ENCODE results near the gene LRRC71. TPM values are rescaled to one million over a fixed set of nuclear protein-coding genes. Genes with fewer than 3 reads are reported as not detected.

LRRC71 gene
- total RNA-seq, 1 donor from 2014 or later = not detected

DNA sequence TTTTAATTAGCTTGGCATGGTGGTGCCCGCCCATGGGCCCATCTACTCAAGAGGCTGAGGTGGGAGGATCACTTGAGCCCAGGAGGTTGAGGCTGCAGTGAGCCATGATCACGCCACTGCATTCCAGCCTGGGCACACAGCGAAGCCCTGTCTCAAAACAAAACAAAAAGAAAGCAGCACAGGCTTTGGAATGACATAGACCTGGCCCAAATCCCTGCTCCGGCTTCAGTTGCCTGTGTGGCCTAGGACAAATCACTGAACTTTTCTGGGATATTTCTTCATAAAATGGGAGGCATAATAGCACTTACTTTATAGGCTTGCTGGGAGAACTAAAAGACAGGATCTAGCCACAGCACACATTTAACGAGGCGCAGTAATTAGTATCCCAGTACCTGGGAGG is 24.5 kb upstream of the LRRC71 start:
- TF ChIP-seq, protein P1, sequence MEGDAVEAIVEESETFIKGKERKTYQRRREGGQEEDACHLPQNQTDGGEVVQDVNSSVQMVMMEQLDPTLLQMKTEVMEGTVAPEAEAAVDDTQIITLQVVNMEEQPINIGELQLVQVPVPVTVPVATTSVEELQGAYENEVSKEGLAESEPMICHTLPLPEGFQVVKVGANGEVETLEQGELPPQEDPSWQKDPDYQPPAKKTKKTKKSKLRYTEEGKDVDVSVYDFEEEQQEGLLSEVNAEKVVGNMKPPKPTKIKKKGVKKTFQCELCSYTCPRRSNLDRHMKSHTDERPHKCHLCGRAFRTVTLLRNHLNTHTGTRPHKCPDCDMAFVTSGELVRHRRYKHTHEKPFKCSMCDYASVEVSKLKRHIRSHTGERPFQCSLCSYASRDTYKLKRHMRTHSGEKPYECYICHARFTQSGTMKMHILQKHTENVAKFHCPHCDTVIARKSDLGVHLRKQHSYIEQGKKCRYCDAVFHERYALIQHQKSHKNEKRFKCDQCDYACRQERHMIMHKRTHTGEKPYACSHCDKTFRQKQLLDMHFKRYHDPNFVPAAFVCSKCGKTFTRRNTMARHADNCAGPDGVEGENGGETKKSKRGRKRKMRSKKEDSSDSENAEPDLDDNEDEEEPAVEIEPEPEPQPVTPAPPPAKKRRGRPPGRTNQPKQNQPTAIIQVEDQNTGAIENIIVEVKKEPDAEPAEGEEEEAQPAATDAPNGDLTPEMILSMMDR (conservative IDR thresholded peaks at IDR 0.05; ENCODE audit: low read depth, low read length) = no peak
- no peak for DNase-seq (ENCODE audit: low read depth)
- no peak overlapping the region for H3K4me3 ChIP-seq (ENCODE audit: low read depth, low read length)

DNA sequence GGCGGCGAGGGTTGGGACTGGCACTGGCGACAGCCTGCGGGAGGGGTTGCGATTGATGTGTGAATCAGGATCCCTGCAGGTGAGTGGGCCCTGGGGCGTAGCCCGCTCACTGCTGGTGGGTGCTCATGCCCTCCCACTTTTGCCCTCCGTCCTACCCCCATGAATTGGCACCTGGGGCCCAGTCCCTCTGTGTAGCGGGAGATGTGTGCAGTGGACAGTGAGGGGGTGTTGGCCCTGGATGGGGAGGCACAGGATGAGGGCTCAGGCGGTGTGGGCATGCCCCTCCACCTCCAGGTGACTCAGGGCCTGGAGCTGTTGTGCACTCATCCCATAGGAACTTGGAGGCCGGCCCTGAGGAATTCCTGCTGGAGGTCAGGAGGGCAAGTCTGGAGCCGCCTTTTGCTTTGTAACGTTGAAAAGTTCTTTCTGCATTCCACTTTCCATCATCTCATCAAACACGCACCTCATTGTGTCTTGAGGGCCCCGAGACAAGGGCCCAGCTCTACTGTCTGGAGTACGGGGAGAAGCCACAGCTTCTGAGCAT is 23.9 kb upstream of the LRRC71 start:
- peak; percentile 61 for DNase-seq (ENCODE audit: low read depth)
- no peak overlapping the region for H3K4me3 ChIP-seq (ENCODE audit: low read depth, low read length)
- TF ChIP-seq, protein P1 (conservative IDR thresholded peaks at IDR 0.05; ENCODE audit: low read depth, low read length) = no peak

DNA sequence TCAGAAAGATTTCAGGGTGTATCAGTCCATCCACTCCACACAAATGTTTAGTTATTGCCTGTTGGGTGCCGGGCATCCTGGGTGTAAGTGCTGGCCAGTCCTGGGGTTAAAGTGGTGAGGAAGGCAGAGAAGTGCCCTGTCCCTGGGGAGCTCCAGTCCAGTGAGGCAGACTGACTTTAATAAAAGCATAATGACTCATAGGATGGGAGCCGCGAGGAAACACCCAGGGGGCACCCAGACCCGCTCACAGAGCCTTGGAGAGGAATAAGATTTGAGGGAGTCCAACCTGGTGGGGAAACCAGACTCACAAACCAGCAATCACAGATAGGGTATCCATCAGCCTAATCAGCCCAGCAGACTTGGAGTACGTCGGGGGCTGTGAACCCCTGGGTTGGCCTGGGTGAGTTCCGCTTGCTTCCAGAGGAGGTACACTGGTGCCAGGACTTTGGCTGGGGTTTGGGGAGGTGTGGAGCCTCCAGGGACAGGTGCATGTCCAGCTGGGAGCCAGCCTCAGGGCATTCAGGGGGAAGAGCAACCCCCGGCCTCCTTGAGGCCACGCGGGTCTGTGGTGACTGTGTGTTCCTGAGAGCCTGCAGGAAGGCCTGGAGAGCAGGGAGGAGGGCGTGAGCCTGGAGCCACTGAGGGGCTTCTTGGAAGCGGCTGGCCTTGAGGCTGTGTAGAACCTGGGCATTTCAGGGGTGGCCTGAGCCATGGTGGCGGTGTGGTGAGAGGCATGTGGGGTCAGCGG is 23.2 kb upstream of the LRRC71 start:
- TF ChIP-seq, protein P1 (conservative IDR thresholded peaks at IDR 0.05; ENCODE audit: low read depth, low read length) = no peak
- no peak for DNase-seq (ENCODE audit: low read depth)
- no peak overlapping the region for H3K4me3 ChIP-seq (ENCODE audit: low read depth, low read length)

DNA sequence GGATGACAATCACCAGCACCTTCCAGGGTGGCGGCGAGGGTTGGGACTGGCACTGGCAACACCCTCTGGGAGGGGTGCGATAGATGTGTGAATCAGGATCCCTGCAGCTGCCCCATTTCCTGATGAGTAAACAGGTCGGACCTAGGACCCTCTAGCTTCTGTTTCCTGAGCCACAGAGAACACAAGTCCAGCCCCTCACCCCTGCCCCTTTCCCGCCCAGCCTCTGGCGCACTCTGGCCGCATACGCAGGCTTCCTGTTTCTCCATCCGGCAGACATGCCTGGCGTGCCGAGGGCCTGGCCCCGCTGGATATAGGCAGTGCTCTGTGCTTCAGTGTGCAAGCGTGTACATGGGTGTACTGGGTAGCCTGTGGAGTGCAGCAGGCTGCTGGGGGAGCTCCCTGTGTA is 22.3 kb upstream of the LRRC71 start:
- TF ChIP-seq, protein P1 (conservative IDR thresholded peaks at IDR 0.05; ENCODE audit: low read depth, low read length) = no peak
- H3K4me3 ChIP-seq (ENCODE audit: low read depth, low read length) = no peak overlapping the region
- no peak for DNase-seq (ENCODE audit: low read depth)

DNA sequence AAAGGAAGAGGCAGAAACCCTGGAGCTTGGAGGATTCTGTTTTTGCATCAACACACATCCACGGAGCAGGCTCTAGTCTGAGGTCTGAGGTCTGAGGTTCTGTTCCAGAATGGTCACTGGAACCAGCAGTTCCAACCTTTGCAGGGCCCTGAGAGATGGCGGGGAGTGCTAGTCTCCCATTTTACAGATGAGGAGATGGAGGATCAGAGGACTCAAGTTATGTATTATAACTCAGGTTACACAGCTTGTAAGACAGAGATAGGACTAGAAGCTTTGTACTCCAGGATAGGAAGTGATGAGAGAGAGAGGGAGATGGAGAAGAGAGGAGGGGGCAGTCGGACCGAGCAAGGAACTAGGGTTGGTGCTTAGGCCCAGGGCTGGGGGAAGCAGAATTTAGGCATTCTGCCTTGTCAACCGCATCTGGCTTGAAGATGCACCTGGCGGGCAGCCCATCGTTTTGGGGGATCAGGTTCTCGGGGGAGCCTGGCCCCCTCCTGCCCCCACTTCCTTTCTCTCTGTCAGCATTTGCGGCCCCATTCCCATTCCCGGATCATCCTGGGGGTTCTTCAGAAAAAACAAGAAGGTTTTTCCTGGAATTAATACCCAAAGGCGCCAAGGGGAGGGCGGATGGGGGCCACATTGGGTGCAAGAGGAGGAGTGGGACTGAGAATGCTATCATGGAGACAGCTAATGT is 21.3 kb upstream of the LRRC71 start:
- DNase-seq (ENCODE audit: low read depth) = no peak
- H3K4me3 ChIP-seq (ENCODE audit: low read depth, low read length) = no peak overlapping the region
- TF ChIP-seq, protein P1 (conservative IDR thresholded peaks at IDR 0.05; ENCODE audit: low read depth, low read length) = no peak

DNA sequence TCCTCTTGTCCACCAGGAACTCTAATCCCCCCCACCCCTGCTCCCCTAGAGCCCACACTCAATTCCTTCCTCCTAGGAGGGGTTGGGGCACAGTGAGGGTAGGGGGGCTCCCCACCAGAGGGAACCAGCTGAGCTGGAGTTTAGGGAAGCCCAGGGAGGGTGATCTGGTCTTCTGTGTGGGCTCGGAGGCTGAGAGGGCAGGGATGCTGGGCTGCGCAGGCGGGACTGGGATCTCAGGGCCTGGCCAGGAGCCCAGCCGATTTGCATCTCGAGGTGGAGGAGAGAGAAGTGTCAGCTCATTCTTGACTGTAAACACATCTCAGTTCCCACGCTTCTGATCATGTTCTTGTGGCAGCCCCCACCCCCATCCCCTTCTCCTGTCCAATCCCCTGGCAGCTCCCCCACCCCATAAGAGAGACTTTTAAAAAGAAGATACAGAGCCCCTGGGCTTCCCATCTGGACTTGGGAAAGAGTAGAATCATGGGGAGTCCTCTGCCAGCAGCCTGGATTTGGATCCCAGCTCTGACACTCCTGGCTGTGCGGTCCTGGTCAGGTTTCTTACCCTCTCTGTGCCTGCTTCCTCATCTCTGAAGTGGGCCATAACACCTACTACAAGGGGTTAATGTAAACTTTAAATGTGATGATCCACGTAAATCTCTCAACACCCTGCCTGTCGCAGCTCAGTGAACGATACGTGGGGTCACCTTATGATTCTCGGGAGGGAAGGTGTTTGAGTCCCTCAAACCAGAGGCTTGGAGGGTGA is 20.3 kb upstream of the LRRC71 start:
- DNase-seq (ENCODE audit: low read depth) = no peak
- H3K4me3 ChIP-seq (ENCODE audit: low read depth, low read length) = no peak overlapping the region
- TF ChIP-seq, protein P1 (conservative IDR thresholded peaks at IDR 0.05; ENCODE audit: low read depth, low read length) = no peak
